ENCODE results near the gene NAA60.

Gene NAA60

DNA sequence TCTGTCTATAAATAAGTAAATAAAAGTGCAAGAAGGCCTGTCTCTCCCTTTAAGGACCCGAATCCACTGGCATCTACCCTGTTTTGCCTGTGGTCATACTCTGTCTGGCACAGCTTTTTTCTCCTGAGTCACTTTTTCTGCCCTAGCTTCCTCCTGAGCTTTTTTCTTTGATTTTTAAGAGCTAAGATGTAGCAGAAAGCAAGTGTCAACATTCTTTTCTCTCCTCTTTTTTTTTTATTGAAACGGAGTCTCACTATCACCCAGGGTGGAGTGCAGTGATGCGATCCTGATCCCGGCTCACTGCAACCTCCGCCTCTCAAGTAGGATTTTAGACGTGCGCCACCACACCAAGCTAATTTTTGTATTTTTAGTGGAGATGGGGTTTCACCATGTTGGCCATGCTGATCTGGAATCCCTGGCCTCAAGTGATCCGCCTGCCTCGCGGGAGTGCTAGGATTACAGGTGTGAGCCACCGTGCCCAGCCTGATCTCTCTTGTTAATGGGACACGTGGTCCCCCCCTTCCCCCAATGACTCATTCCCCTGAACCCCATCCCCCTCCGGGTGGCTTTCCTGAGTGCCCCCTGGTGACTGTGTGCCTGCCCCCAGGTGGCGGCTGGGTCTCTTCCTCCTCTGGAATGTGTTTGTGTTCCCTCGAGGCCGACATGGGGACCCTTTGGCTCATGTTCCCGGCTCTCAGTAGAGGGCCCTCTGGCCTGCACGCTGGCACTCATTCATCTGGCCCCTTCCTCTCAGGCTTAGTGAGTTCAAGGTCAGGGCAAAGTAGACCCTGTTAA lies 37.6 kb downstream of the NAA60 start:
- TF ChIP-seq, protein P1, sequence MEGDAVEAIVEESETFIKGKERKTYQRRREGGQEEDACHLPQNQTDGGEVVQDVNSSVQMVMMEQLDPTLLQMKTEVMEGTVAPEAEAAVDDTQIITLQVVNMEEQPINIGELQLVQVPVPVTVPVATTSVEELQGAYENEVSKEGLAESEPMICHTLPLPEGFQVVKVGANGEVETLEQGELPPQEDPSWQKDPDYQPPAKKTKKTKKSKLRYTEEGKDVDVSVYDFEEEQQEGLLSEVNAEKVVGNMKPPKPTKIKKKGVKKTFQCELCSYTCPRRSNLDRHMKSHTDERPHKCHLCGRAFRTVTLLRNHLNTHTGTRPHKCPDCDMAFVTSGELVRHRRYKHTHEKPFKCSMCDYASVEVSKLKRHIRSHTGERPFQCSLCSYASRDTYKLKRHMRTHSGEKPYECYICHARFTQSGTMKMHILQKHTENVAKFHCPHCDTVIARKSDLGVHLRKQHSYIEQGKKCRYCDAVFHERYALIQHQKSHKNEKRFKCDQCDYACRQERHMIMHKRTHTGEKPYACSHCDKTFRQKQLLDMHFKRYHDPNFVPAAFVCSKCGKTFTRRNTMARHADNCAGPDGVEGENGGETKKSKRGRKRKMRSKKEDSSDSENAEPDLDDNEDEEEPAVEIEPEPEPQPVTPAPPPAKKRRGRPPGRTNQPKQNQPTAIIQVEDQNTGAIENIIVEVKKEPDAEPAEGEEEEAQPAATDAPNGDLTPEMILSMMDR (conservative IDR thresholded peaks at IDR 0.05), result no peak
- no peak overlapping the region for H3K27ac ChIP-seq

DNA sequence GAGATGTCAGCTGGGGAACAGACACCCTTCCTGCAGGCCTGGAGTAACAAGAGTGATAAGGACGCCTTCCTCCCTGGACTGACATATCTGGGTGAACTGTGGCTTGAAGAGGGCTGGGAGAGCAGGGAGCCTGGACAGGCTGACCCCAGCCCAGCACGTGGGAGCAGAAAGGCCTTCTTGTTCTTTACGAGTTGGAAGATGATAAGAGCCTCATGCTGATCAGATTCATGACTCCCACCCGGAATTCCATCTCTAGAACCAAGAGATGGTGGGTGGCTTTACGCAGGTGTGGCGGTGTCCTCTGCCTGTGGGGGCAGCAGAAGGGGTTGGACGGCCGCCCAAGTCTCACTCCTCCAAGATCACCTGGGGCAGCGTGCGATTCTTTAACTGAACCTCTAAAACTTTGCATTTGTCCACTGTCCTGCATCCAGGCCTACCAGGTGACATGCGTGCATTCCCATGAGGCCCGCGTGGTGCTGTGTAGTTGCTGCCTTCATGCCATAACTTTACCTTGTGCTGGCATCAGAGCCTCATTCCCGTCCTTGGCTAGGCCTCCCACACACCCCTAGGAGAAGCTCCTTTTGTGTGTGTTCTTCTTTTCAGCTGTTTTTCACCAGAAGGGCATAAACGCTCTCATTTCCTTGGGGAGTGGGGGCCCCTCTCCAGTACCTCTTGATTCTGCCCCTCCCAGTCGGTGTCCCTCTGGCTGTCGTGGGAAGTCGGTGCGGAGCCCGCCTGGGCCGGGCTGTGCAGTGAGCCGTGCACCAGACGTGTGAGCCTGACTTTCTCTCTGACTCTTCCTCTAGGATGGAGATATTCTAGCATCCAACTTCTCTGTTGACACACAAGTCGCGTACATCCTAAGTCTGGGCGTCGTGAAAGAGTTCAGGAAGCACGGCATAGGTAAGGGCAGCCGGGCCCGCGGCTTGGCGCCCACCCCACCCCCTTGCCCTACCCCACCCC lies 38.5 kb downstream of the NAA60 start:
- TF ChIP-seq, protein P1 (conservative IDR thresholded peaks at IDR 0.05), result no peak
- H3K27ac ChIP-seq, result no peak overlapping the region

DNA sequence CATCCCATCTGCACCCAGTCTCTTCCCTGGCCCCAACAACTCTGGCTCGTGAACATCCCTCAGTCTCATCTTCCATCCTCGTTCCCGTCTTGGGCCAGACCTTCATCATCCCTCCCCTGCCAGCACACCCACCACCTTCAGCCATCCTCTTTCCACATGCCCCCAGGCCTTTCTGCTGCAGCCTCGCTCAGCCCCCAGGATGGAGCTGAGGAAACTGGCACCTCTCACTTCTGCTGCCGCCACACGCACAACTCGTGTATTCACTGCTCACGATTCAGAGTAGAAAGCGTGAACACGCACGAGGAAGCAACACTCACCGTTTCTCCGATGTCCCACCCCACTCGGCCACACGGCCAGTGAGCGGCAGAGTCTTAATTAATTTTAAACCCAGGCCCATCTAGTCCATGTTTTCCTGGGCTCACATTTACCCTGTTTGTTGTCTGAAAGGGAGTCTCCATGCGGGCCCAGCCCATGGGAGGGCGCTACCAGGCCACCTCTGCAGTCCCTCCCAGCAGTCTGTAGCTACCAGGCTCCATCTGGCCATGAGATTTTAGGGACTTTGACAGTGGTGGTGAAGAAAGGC lies 39.3 kb downstream of the NAA60 start:
- TF ChIP-seq, protein P1 (conservative IDR thresholded peaks at IDR 0.05), result no peak
- no peak overlapping the region for H3K27ac ChIP-seq

DNA sequence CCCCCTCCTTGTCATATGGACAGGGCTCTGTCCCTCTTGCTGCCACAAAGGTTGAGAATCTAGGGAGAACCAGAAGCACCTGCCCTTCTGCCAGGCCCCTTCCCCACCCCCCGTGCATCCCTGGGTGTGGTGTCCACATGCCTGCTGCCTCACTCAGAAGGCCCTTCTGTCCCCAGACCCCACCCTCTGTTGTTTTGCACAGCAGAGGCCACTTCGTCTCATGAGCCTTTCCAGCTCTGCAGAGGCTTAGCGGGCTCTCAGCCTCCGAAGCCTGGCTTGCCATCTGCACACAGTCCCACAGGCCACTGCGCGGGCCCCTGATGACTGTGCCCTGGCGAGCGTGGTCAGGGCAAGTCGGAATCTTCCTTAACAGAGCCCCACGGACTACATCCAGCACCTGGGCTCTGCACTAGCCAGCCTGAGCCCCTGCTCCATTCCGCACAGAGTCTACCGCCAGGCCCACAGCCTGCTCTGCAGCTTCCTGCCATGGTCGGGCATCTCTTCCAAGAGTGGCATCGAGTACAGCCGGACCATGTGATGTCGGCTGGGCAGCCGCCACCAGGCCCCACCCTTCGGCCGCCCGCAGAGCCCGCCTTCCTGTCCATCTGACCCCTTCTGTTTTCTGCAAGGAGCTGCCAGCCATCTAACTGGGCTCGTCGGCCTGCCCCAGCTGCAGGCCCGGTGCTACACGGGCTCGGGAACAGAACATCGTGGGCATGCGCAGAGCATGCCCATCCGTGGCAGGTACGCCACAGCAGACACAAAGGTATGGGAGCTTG lies 41.0 kb downstream of the NAA60 start:
- TF ChIP-seq, protein P1 (conservative IDR thresholded peaks at IDR 0.05), result no peak
- no peak overlapping the region for H3K27ac ChIP-seq

DNA sequence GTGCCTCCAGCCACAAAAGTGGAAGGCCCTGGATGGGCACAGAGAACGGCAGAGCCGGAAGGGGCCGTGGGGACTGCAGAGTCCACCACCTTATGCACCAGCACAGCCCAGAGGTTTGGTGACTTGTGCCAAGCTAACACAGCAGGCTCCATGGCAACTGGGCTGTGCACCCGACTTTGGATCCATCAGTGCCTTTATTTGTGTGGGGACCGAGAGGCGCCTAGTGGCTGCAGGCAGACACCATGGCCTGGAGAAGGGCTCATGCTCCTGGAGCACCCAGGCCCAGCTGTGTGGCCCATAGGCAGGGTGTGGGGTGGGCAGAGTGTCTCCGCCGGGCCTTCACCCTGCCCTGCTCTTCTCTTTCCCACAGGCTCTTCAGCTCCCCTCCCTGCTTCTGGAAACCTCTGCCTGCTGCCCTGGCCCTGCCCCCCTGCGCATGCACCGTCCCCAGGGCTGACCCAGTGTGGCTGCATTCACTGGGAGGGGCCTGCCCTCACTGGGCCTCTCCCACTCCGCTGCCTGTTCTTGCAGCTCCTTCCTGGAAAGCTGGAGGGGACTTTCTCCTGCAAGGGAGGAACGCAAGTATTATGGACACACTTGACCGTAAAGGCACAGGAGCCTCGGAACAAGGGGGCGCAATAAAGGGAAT lies 41.7 kb downstream of the NAA60 start:
- TF ChIP-seq, protein P1 (conservative IDR thresholded peaks at IDR 0.05), result no peak
- no peak overlapping the region for H3K27ac ChIP-seq

DNA sequence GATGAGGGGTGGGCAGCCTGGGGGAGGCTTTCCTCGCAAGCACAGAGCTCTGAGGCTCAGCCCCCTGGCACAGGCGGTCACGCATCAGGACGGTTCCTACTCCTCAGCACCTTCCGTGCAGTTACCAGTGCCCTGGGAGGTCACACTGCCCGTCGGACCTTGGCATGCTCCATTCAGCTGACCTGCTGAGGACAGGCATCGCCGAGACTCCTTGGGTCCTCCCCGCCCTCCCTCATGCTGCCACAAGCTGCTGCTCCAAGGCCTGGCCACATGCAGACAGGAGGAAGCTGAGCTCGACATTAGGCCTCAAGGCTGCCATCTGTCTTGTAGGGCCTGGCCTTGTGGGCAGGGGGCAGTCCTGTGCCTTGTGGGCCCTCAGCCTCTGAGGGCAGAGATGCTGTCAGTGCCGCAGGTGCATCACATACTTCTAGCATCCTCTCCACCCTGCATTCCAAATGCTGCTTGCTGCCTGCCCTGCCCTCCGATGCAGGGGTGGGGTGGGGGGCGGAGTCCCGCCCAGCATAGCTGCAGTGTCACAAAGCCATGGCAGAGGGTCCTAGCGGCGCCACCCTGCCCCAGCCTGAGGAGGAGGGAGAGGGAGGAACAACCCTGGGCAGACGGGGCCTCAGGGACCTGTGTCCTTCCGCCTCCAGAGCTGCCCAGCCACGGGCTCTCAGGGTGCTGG lies 42.5 kb downstream of the NAA60 start:
- TF ChIP-seq, protein P1 (conservative IDR thresholded peaks at IDR 0.05), result no peak
- H3K27ac ChIP-seq, result no peak overlapping the region
